Measurements from ENCODE around the gene SACM1L. TPM values are rescaled to one million over a fixed set of nuclear protein-coding genes. Genes with fewer than 3 reads are reported as not detected.
A peak's percentile ranks its signal among the peaks of the same experiment; 100 is the strongest.
"Not testable (repeated sequence)": the region's sequence is repeated elsewhere in the genome, so short reads cannot be mapped to it uniquely, and the experiment has no call there.

Gene SACM1L
- total RNA-seq, 1 experiment from 2014 or later: 9.9 TPM

DNA sequence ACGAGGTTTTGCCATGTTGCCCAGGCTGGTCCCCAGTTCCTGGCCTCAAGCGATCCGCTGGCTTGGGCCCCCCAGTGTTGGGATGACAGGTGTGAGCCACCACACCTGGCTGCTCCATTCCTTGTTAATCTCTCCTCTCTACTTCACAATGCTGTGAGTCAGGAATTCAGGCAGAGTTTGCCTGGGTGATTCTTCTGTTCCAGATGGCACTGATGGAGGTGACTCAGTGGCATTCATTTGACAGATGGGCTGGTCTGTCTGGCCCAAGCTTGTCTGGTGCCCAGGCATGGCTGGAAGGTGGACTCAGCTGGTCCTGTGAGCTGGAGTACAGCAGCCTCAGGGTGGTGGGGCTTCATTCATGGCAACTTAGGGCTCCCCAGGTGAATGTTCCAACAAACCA, 63.9 kb downstream of the SACM1L start:
- in situ Hi-C loops (cut with HindIII; ENCODE audit: low pct_unique_long_range_greater_than_20kb, low sequenced_read_pairs): no loop called here
- no peak for DNase-seq (ENCODE audit: low read depth)

GRCh38 chr3:45754461-45754860, 65.3 kb downstream of the SACM1L start:
- in situ Hi-C loops (cut with HindIII; ENCODE audit: low pct_unique_long_range_greater_than_20kb, low sequenced_read_pairs): no loop called here
- DNase-seq (ENCODE audit: low read depth): no peak

DNA sequence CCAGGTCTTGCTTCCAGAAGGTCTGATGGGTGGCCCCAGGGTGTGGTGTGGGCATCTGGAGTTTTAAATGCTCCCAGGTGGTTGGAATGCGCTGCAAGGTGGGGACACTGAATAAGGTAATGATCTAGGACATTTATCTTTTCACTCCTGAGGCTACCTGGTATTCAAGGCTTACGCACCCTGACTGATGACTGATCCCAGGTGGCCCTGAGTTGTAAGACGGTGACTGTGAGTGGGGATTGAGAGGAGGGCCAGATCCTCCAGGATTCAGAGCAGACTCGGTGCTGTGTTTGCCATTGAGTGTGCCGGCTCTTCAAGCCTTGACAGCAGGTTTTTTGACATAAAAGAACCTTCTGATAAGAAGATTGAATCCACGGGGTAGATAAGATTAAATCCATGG, 66.9 kb downstream of the SACM1L start:
- DNase-seq (ENCODE audit: low read depth): no peak
- in situ Hi-C loops (cut with HindIII; ENCODE audit: low pct_unique_long_range_greater_than_20kb, low sequenced_read_pairs): no loop called here

DNA sequence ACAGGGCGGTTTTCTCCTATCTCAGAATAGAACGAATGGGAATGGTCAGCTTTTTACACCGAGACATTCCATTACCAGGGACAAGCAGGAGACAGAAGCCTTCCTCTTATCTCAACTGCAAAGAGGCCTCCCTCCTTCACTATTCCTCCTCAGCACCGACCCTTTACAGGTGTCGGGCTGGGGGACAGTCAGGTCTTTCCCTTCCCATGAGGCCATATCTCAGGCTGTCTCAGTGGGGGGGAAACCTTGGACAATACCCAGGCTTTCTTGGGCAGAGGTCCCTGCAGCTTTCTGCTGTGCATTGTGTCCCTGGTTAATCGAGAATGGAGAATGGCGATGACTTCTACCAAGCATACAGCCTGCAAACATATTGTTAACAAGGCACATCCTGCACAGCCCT, 67.9 kb downstream of the SACM1L start:
- DNase-seq (ENCODE audit: low read depth); in situ Hi-C loops (cut with HindIII; ENCODE audit: low pct_unique_long_range_greater_than_20kb, low sequenced_read_pairs): not testable (repeated sequence)

DNA sequence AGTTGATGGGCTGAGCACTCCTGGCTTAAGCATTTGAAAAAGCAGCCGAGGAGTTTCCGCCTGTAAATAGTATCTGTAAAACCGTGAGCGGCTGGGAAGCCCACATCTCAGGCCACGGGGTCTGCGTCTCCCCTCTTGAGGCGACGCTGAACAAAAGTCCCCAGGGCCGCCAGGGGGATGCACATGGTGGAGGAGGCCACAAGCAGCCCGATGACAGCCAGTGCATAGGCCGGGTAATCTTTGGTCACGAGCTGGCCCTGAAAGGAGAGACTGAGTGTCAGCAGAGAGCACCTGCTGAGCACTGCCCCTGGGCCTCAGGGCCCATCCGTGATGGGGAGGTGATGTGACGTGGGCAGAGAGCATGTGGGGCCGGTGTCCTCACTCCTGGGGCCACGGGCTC, 69.7 kb downstream of the SACM1L start:
- no peak for DNase-seq (ENCODE audit: low read depth)
- in situ Hi-C loops (cut with HindIII; ENCODE audit: low pct_unique_long_range_greater_than_20kb, low sequenced_read_pairs): no loop called here

DNA sequence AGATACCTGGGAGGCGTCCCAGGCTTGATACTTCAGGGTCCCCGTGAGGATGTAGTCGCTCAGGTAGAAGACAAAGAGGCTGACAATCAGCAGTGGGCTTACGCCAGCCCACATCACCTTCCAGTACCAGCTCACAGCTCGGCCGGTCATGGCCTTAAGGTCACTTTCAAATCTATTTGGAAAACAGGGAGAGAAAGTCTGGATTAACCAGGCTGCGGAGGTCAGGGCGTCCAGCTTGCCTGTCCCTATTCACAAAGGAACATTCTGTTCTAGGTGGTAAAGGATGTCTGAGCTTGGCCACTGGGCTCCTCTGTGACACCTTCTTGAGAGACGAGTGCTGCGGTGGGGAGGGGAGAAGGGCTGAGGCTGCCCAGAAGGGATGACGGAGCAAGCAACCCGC, 70.7 kb downstream of the SACM1L start:
- in situ Hi-C loops (cut with HindIII; ENCODE audit: low pct_unique_long_range_greater_than_20kb, low sequenced_read_pairs): no loop called here

DNA sequence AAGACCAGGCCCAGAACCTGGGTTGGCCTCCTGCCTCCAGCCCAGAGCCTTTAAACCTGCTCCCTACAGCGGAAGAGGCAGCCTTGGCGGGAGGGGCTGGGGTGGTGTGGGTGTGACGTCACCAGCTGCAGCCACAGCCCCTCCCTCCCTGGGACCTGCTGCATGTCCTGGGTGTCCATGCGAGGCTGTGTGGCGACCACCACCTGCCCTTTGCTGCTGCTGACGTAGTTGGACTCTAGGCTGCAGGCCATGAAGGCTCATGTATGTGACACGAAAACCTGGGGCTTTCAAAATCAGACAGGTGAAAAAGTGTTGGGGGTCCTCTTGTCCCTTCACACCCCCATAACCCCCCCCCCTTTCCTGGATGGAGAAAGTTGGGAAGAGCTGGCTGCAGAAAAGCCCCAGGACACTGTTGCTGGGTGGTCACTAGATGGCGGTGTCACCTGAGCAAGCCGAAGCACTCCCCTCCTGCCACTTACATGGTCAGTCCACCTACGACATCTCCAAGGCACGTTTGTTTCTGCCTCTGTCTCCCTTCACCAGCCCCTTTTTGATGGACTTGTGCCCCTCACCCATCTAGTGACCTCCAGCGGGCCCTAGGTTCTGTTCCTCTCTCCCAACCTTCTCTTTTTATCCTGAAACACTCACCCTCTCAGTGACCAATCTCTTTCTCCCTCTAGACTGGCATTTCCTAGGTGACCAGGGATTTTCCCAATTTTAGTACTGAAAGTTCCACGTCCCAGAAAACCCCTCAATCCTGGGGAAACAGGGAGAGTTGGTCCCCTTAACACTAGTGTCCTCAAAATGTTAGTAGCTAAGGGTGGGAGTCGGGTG, 71.9 kb downstream of the SACM1L start:
- in situ Hi-C loops (cut with HindIII; ENCODE audit: low pct_unique_long_range_greater_than_20kb, low sequenced_read_pairs): no loop called here

More for the DNA sequence above, 70.7 kb downstream of the SACM1L start:
- DNase-seq (ENCODE audit: low read depth): no peak

DNA sequence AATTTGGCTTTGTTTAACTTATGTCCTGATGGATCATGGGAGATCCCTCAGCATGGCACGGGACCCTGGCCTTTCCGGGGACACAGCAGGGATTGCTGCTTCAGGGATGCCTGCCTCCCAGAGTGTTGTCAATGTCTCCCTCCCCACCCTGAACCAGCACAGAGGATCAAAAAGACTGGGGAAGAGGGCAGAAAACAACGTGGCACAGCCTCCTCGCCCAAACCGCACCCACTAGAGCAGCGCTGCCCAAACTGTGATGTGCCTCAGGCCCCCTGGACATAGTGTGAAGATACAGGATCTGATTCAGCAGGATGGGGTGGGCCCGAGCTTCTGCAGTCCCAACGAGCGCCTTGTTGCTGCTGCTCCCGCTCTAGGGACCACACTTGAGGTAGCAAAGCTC, 72.6 kb downstream of the SACM1L start:
- in situ Hi-C loops (cut with HindIII; ENCODE audit: low pct_unique_long_range_greater_than_20kb, low sequenced_read_pairs): no loop called here

More for the DNA sequence above, 71.9 kb downstream of the SACM1L start:
- DNase-seq (ENCODE audit: low read depth): peak; percentile 42

GRCh38 chr3:45762647-45763302, 73.6 kb downstream of the SACM1L start:
- DNase-seq (ENCODE audit: low read depth): no peak
- in situ Hi-C loops (cut with HindIII; ENCODE audit: low pct_unique_long_range_greater_than_20kb, low sequenced_read_pairs): no loop called here

More for the DNA sequence above, 72.6 kb downstream of the SACM1L start:
- DNase-seq (ENCODE audit: low read depth): no peak

- no peak for DNase-seq (ENCODE audit: low read depth)
- in situ Hi-C loops (cut with HindIII; ENCODE audit: low pct_unique_long_range_greater_than_20kb, low sequenced_read_pairs): no loop called here
Measured at GRCh38 chr3:45763303-45763675, 74.1 kb downstream of the SACM1L start.

DNA sequence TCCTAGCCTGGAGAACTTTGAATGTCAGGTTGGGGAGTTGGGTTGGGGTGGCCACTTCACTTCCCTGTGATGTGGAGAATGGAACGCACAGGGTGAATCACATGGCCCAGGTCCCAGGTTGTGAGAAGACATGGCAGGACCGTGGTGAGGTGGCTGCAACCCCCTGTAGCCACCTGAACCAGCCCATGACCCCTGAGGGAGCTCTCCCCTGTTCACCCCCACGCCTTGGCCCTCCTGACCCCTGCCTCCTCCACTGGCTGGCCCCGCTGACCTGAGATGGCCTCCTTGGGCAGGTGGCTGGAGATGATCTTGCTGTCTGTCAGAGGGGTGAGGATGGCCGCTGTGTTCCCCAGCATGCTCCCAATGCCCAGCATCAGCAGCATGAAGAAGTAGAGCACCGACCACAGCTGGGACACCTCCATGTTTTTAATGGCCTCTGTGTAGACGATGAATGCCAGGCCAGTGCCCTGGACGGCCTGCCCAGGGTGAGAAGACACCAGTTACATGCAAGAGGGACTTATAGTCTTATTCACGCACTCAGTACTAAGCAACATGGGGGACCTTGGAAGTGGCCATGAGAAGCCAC, 76.2 kb downstream of the SACM1L start:
- in situ Hi-C loops (cut with HindIII; ENCODE audit: low pct_unique_long_range_greater_than_20kb, low sequenced_read_pairs): no loop called here
- DNase-seq (ENCODE audit: low read depth): no peak

DNA sequence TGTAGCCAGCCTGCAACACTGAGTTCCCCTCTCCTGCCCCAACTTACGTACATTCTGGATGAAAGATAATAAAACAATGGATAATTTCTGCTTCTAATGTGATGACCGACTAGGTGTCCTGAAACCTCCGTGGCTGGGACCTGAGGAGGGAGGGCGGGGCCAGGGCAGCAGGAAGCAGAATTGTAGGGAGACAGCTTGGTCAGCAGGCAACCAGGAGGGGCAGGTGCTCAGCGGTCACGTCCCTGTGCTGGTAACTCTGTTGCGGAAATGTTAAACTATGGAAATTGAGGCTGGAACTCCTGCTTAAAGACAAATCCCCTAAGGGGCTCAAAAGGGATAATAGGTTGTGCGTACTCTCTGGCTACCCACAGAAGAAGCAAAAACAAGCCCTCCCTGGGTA, 76.8 kb downstream of the SACM1L start:
- DNase-seq (ENCODE audit: low read depth): no peak
- in situ Hi-C loops (cut with HindIII; ENCODE audit: low pct_unique_long_range_greater_than_20kb, low sequenced_read_pairs): no loop called here

- in situ Hi-C loops (cut with HindIII; ENCODE audit: low pct_unique_long_range_greater_than_20kb, low sequenced_read_pairs): no loop called here
- no peak for DNase-seq (ENCODE audit: low read depth)
Measured at GRCh38 chr3:45771166-45771775, 82.1 kb downstream of the SACM1L start.

GRCh38 chr3:45771831-45772230, 82.6 kb downstream of the SACM1L start:
- DNase-seq (ENCODE audit: low read depth): no peak
- in situ Hi-C loops (cut with HindIII; ENCODE audit: low pct_unique_long_range_greater_than_20kb, low sequenced_read_pairs): no loop called here

DNA sequence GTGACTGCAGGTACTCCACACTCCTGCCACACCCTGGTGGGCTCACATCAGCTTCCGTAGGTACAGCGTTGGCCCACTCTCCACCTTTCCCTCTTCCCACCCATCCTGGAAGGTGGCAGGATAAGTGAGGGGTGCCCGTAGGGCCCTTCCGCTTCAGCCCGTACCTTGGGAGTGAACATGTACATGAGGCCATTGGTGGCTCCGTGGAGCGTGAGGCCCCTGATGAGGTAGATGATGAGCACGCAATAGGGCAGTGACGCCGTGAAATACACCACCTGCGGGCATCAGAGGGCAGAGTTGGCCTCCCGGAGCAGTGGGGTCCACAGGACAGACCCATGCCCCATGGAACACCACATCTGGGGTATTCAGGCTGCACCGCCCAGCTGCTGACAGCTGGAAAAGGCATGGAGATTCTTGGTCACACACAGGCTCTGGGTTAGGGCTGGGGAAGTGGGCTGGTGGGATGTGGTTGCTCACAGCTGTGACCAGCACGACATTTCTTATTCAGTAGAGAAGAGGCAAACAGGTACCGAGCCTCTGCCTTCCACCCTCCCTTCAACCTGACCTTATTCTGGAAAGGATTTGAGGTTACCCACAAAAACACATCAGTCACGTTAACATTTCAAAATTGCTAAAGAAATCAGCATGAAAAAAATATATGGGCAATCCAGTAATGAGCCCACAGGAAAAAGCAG, 83.3 kb downstream of the SACM1L start:
- in situ Hi-C loops (cut with HindIII; ENCODE audit: low pct_unique_long_range_greater_than_20kb, low sequenced_read_pairs): no loop called here
- no peak for DNase-seq (ENCODE audit: low read depth)

DNA sequence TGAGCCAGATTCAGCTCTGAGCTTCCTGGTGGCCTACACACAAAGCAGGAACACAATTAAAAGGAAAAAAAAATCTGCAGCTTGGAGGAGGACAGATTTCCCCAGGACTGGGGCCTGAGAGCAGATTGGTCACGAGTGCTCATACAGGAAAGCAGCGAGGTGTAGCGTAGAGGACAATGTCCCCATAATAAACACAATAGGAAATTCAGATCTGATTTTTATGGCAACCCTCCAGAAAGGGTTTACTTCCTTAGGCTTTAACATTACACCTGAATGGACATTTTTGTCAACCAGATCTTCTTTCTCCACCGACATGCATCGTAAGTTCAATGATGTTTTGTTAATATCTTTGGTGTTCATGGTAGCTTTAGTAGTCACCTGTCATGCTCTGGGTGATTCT, 83.9 kb downstream of the SACM1L start:
- in situ Hi-C loops (cut with HindIII; ENCODE audit: low pct_unique_long_range_greater_than_20kb, low sequenced_read_pairs): no loop called here
- no peak for DNase-seq (ENCODE audit: low read depth)

DNA sequence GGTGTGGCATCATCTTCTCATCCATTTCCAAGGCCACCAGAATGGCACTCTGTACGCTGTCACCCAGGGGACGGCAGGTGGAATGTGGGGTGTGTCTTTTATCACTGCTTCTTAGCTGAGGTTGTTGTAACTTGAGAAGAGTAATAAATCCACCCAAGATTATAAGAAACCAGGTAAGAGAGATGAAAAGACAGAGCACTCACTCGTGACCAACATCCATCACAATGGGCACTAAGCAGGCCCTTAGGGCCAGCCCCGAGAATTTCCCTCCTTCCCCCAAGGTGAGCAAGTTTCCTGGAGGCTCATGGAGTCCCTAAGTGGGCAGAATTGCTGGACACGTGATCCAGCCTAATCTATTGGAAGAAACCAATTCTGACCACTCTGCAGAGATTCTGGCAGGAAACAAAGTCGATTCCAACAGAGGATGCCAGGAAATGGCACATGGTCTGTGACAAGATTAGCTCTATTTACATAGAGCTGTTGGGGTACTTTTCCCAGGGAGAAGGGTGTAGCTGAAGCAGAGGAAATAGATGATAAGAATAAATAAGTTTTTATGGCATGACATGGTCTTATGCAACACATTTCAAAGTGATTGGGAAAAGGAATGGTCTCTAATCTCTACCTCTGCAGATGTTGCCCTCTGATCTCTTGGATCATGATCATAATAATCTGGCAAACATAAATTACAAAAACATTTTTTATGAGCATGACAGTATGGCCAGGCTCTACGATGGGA, 84.7 kb downstream of the SACM1L start:
- no peak for DNase-seq (ENCODE audit: low read depth)
- in situ Hi-C loops (cut with HindIII; ENCODE audit: low pct_unique_long_range_greater_than_20kb, low sequenced_read_pairs): no loop called here

Measured in Caki2 (cell line).